ENCODE results near the gene TUFT1.
"Not testable (repeated sequence)": the region's sequence is repeated elsewhere in the genome, so short reads cannot be mapped to it uniquely, and the experiment has no call there.

The TUFT1 gene

GRCh38 chr1:151512801-151513625 is 27.1 kb upstream of the TUFT1 start:
- DNase-seq (ENCODE audit: low spot score): no peak

DNA sequence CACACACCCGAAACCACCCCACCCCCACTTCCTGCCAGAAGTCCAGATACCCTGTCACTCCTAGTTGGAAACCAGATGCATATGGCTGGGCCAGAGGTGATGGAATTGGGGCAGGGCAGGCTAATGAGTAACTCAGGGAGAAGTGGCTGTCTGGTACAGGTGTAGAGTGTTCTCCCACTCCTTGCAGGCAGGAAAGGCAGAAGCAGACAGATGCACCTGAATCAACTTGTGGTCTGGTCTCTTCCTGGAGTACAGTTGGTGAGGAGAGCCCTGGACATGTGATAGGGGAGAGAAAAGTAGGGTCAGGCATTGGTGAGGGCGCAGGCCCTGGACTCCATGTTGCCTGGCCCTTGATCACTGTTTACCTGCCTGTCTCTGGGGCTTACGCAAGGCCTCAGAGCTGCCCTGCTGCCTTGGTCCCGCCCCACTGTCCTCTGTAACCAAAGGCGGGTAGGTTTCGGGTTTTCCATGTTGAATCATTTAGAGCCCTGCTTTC is 26.4 kb upstream of the TUFT1 start:
- no peak for DNase-seq (ENCODE audit: low spot score)

DNA sequence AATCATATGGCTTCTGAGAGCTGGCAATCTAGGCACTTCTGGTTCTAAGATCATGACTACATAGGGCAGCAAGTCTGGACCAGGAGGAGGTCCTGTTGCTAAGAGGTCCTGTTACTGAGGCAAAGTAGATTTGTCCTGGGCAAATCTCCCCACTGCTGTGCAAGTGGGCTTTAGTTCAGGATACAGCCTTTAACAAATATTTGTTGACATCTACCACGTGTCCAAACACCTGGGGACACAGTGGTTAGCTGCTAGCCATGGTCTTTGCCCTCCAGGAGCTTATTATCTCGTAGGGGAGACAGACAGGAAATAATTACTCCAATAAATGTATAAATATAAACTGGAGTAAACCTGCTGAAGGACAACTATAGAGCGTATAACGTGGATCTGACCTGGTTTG is 25.7 kb upstream of the TUFT1 start:
- DNase-seq (ENCODE audit: low spot score): no peak

- no peak for DNase-seq (ENCODE audit: low spot score)
Observed at GRCh38 chr1:151515265-151515664, 24.8 kb upstream of the TUFT1 start.

- no peak for DNase-seq (ENCODE audit: low spot score)
Observed at GRCh38 chr1:151516031-151516511, 24.0 kb upstream of the TUFT1 start.

DNA sequence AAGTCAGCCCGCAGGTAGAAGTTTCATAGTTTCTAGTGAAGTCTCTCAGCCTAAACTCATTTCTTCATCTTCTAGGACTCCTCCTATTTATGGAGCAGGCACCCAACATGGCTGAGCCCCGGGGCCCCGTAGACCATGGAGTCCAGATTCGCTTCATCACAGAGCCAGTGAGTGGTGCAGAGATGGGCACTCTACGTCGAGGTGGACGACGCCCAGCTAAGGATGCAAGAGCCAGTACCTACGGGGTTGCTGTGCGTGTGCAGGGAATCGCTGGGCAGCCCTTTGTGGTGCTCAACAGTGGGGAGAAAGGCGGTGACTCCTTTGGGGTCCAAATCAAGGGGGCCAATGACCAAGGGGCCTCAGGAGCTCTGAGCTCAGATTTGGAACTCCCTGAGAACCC is 21.7 kb upstream of the TUFT1 start:
- no peak for DNase-seq (ENCODE audit: low spot score)

DNA sequence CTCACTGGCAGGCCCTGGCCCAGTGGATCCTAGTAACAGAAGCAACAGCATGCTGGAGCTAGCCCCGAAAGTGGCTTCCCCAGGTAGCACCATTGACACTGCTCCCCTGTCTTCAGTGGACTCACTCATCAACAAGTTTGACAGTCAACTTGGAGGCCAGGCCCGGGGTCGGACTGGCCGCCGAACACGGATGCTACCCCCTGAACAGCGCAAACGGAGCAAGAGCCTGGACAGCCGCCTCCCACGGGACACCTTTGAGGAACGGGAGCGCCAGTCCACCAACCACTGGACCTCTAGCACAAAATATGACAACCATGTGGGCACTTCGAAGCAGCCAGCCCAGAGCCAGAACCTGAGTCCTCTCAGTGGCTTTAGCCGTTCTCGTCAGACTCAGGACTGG is 21.2 kb upstream of the TUFT1 start:
- DNase-seq (ENCODE audit: low spot score): no peak

- DNase-seq (ENCODE audit: low spot score): no peak
Observed at GRCh38 chr1:151519667-151520066, 20.4 kb upstream of the TUFT1 start.

DNA sequence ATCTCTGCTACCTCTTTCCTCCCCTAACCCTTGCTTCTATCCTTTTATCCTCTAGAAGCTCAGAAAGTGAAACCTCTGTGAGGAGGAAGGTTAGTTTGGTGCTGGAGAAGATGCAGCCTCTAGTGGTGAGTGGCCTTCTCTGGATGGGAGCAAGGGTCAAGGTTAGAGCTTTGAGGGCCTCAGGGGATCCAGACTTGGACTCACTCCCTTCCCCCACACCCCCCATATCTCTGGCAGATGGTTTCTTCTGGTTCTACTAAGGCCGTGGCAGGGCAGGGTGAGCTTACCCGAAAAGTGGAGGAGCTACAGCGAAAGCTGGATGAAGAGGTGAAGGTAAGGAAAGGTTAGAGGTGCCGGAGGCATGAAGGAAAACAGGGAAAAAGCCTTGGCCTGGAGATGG is 19.8 kb upstream of the TUFT1 start:
- DNase-seq (ENCODE audit: low spot score): no peak

- DNase-seq (ENCODE audit: low spot score): not testable (repeated sequence)
Observed at GRCh38 chr1:151522427-151522826, 17.7 kb upstream of the TUFT1 start.

GRCh38 chr1:151523326-151523725 is 16.8 kb upstream of the TUFT1 start:
- no peak for DNase-seq (ENCODE audit: low spot score)

DNA sequence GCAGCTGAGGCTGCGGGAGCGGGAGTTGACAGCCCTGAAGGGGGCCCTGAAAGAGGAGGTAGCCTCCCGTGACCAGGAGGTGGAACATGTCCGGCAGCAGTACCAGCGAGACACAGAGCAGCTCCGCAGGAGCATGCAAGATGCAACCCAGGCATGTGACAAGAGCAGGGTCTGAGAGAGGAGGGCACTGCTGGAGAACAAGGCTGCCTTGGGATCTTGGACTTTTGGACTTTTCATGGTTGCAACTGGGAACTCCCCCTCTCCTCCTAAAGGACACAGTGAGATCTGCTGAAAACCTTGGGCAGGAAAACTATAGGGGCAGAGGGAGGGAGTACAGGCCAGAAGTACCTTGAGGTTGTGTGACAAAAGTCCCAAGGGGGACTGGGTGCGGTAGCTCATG is 15.4 kb upstream of the TUFT1 start:
- DNase-seq (ENCODE audit: low spot score): no peak

- DNase-seq (ENCODE audit: low spot score): no peak
Observed at GRCh38 chr1:151526735-151527525, 13.2 kb upstream of the TUFT1 start.

DNA sequence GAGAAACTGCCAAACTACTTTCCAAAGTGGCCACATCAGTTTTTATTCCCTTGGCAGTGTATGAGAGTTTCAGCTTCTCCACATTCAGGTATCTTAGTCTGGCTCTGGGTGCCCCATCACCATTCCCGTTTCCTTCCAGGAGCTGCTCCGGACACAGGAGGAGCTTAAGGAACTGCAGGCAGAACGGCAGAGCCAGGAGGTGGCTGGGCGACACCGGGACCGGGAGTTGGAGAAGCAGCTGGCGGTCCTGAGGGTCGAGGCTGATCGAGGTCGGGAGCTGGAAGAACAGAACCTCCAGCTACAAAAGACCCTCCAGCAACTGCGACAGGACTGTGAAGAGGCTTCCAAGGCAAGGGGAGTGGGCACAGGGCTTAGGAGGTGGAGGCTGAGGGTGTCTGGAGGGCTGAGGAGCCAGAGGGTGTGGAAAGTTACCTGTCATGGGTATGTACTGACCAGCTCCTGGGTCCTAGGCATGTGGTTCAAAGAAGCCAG is 10.9 kb upstream of the TUFT1 start:
- DNase-seq (ENCODE audit: low spot score): no peak

- DNase-seq (ENCODE audit: low spot score): no peak
Observed at GRCh38 chr1:151529781-151530180, 10.3 kb upstream of the TUFT1 start.

GRCh38 chr1:151530461-151530860 is 9.6 kb upstream of the TUFT1 start:
- DNase-seq (ENCODE audit: low spot score): no peak

GRCh38 chr1:151533870-151534269 is 6.2 kb upstream of the TUFT1 start:
- no peak for DNase-seq (ENCODE audit: low spot score)

GRCh38 chr1:151534662-151535278 is 5.3 kb upstream of the TUFT1 start:
- DNase-seq (ENCODE audit: low spot score): peak; percentile 86

DNA sequence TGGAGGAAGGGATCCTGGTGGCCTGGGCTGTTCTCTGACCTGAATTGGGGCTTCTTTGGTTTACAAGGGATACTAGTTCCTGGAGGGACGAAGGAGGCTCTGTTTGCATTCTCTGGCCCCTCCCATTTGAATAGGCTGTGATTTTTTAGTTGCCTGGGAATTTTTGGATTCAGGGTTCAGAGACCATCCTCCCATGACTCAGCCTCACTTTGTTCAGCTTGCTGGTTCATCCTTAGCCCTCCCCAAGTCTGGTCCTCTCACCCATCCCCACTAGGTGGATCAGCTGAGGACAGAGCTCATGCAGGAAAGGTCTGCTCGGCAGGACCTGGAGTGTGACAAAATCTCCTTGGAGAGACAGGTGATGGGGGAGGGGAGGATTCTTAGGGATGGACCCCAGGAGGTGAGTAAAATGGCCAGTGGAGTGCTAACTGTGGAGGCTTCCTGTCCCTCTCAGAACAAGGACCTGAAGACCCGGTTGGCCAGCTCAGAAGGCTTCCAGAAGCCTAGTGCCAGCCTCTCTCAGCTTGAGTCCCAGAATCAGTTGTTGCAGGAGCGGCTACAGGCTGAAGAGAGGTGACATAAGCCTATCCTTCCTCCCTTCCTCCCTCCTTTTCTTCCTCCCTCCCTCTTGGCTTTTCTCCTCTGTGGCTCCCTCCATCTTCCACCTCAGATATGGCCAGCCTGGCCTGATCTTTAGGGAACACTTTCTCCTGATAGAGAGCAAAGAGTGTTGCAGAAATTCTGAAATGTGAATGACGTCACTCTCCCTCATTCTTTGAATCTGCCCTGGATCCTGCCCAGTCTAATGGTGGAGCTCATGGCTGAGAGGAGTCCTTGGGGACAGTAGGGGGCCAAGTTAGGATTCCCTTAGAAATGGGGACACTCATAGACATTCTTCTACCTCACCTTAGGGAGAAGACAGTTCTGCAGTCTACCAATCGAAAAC is 4.5 kb upstream of the TUFT1 start:
- no peak for DNase-seq (ENCODE audit: low spot score)

DNA sequence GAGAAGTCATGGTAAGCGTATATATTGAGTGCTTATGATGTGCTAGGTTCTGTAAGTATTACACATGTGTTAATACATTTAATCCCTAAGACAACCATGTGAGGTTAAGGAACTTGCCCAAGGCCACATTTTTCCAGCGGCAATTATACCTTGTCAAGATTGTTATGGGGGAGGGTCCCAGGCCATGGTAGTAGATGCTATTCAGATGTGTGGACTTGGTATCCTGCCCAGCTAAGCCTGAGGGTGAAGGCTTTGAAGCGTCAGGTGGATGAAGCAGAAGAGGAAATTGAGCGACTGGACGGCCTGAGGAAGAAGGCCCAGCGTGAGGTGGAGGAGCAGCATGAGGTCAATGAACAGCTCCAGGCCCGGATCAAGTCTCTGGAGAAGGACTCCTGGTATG is 3.6 kb upstream of the TUFT1 start:
- DNase-seq (ENCODE audit: low spot score): no peak

- peak; percentile 87 for DNase-seq (ENCODE audit: low spot score)
Observed at GRCh38 chr1:151537112-151537511, 3.0 kb upstream of the TUFT1 start.

All from GM03348 (cell line).